Inflammatory macrophage treated with lipopolysaccharide for 4 hours (primary cell): ENCODE data around the gene HMMR.
"Not testable (repeated sequence)": the region's sequence is repeated elsewhere in the genome, so short reads cannot be mapped to it uniquely, and the experiment has no call there.

Experiments
- DNase-seq: peaks from one replicate; pipeline ENCODE4 v3.0.0-alpha.2; 2020

HMMR gene, protein sequence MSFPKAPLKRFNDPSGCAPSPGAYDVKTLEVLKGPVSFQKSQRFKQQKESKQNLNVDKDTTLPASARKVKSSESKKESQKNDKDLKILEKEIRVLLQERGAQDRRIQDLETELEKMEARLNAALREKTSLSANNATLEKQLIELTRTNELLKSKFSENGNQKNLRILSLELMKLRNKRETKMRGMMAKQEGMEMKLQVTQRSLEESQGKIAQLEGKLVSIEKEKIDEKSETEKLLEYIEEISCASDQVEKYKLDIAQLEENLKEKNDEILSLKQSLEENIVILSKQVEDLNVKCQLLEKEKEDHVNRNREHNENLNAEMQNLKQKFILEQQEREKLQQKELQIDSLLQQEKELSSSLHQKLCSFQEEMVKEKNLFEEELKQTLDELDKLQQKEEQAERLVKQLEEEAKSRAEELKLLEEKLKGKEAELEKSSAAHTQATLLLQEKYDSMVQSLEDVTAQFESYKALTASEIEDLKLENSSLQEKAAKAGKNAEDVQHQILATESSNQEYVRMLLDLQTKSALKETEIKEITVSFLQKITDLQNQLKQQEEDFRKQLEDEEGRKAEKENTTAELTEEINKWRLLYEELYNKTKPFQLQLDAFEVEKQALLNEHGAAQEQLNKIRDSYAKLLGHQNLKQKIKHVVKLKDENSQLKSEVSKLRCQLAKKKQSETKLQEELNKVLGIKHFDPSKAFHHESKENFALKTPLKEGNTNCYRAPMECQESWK

DNA sequence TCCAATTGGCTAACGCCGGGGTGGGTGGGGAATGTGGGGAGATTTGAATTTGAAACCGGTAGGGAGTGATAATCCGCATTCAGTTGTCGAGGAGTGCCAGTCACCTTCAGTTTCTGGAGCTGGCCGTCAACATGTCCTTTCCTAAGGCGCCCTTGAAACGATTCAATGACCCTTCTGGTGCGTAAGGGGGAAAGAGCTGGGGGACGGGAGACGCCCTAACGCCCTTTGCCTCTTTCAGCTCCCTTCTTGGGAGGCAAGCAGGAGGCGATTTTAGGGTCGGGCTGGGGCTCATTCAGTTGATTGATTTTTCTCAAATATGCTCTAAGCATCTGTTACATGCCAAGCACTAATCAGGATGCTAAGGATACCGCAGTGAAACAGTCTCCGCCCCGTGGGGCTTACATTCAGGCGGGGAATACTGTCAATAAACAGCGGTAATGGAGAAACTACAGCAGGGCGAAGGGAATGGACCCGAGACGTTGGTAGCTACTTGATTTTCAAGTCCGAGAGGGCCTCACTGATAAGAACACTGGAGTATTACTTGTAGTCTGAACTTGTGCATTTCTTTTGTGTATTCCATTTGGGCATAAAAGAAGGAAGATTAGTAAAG is at the start of gene HMMR:
HMMR (plus strand) TSS at position 71 of the 610 bp plus-strand sequence; CDS start at position 132, 61 bp downstream.
- no peak for DNase-seq

DNA sequence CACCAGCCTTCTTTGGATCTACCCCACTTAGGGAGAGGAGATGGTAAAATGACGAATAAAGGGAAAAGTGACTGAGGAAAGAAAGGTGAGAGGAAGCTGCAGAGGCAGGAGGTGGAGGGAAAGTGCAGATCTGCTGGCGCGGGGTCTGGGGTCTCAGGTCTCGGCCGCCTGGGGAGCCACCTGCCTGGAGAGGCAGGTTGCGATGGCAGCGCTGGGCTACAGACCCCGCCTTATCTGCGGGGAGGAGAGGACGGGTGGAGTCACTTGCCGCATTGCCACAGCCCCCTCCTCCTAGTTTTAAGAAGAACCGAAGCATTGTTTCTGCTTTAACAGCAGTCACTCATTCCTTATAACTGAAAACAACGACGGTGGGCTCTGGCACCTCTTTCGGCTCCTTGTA is 44.8 kb upstream of the HMMR start:
- not testable (repeated sequence) for DNase-seq

DNA sequence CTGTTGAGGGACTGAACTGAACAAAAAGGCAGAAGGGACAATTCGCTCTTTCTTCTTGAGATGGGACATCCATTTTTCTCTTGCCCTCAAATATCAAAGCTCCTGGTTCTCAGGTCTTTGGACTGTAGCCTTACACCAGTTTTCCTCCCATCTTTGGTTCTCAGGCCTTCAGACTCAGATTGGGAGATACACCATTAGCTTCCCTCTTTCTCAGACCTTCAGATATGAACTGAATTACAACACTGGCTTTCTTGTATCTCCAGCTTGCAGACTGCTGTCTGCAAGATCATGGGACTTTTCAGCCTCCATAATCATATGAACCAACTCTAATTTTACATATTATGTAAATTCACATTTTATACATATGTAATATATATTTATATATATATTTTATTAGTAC is 35.6 kb upstream of the HMMR start:
- DNase-seq: no peak

DNA sequence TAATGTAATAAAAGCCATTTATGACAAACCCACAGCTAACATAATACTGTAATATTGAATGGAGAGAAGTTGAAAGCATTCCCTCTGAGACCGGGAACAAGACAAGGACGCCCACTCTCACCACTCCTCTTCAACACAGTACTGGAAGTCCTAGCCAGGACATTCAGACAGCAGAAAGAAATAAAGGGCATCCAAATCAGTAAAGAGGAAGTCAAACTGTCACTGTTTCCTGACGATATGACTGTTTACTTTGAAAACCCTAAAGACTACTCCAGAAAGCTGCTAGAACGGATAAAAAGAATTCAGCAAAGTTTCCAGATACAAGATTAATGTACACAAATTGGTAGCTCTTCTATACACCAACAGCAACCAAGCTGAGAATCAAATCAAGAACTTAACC is 34.3 kb upstream of the HMMR start:
- peak; percentile 23 for DNase-seq

DNA sequence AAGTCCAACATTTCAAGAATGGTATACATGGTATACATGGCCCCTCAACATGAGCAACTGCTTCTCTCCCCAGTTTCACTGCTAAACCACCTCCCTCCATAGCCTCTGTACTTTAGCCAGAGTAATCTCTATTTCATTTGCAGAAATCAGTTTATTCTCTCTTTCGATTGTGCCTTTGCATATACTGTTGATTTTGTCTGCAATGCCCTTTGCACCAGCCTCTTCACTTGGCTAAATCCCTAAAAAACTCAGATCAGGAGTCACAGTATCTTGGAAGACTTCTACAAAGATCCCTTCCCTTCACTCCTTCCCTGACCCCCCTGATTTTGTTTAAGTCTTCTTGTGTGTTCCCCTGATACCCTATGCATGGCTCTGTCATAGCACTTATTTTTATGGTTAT is 27.9 kb upstream of the HMMR start:
- DNase-seq: no peak

DNA sequence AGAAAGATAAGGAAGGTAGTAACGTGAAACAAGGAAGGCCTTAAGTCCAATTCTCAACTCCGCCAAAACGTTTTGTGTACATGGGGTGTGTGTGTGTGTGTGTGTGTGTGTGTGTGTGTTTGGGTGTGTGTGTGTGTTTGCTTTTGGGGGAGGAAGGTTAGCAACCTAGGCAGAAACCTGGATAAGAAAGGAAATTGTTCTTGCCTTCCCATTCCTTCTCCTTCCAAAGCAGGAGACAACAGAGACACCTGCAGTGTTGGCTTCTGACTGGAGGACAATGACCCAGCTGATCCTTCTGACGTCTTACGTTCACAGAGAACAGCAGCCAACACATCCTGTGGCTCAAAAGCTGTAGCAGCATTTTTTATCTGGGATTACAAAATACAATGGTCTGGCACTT is 27.2 kb upstream of the HMMR start:
- no peak for DNase-seq

DNA sequence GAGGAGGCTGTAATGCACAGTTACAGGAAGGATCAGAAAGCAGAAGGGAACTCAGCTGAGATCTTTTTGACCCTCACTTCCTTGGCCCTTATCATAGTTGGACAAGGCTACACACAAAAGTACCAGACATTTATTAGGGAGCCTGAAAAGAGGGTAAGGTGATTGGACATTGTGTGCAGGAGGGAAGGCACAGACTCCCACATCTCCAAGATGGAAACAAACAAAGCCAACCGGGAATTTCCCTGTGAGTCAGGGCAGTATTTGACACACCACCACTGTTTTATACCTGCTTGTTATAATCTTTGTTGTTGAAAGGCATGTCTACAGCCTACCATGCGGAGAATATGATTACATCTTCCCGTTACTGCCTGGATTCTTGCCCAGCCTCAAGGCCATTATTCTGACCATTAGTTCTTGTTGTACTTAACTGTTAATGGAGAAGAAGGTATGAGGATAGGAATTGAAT is 26.0 kb upstream of the HMMR start:
- peak; percentile 18 for DNase-seq

DNA sequence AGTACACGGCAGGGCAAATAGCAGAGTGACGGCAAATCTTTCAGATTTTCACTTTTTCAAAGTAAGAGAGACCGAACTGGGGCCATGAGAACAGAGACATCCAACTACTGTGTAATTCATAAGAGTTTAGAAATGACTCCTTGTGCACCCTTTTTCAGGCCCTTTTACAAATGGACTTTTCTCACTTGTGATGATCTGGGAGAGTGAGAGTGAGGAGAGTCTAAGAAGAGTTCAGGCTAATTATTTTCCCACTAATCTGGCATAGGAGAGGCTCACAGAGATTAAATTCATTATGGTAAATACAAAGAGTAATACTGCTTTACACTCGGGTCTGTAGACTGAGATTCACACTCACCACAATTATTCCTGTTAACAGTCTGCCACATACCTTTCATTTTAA is 23.9 kb upstream of the HMMR start:
- DNase-seq: no peak

DNA sequence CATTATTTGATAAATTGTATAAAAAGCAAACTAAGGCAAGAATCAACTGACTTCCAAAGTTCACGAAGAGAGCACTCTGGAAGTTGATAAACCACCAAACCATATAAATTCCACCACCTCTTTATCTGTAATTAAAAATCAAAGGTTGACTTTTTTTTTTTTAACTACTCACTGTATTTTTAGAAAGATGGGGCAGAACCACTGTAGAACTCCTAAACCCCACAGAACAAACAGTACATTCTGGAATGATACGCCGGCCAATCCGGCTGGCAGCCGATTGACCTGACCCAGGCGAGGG is 23.5 kb upstream of the HMMR start:
- no peak for DNase-seq

DNA sequence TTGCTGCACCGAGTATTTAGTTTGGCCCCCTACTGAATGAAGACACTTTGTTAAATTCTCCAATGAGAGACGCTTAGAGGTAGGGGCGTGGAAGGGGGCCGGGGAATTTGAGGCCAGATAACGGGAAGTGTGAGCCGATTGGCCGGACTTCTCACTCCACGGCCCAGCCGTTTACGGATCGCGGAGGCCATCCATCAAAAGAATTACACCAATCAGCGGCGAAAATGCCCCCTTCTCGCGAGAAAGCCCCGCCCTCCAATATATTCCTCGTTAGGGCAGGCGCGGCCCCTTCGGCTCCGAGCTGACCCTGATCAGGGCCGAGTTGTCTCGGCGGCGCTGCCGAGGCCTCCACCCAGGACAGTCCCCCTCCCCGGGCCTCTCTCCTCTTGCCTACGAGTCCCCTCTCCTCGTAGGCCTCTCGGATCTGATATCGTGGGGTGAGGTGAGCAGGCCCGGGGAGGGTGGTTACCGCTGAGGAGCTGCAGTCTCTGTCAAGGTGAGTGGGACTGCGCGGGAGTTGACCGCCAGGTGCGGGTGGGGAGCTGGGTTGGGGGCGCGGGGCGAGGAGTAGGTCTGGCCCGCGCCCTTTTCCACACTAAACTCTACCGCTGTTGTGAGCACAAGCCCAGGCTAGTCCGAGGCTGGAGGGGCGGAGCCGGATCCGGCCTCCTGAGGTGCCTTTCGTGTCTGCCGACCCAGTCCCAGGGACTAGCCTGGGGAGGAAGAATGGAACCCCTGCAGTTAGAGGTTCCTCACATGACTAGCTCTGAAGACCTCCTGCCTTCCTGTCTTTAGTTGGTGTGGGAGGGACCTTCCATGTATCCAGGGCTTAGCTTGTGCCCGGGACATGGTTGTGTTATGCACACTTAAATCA is 22.9 kb upstream of the HMMR start, which contains the start of gene CCNG1:
CCNG1 (plus strand) TSS at position 287 of the 874 bp plus-strand sequence. CDS start 1,662 bp downstream, outside the sequence.
- DNase-seq: peak; percentile 97

DNA sequence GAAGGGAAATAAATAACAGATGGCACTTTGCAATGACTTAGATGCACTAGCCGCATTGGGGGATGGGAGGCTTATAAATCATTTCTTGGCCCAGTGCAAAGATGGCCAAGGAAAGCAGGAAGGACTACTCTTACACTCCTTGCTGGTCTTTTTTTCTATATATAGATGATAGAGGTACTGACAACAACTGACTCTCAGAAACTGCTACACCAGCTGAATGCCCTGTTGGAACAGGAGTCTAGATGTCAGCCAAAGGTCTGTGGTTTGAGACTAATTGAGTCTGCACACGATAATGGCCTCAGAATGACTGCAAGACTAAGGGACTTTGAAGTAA is 21.4 kb upstream of the HMMR start:
- no peak for DNase-seq

DNA sequence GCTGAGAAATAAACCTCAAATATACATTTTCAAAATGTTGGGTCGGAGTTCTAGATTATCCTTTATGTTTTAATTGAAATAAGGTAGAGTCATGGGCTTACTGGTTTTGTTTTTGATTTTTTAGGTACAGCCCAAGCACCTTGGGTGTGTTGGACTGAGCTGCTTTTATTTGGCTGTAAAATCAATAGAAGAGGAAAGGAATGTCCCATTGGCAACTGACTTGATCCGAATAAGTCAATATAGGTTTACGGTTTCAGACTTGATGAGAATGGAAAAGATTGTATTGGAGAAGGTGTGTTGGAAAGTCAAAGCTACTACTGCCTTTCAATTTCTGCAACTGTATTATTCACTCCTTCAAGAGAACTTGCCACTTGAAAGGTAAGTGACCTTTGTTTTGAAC is 19.5 kb upstream of the HMMR start:
- no peak for DNase-seq

DNA sequence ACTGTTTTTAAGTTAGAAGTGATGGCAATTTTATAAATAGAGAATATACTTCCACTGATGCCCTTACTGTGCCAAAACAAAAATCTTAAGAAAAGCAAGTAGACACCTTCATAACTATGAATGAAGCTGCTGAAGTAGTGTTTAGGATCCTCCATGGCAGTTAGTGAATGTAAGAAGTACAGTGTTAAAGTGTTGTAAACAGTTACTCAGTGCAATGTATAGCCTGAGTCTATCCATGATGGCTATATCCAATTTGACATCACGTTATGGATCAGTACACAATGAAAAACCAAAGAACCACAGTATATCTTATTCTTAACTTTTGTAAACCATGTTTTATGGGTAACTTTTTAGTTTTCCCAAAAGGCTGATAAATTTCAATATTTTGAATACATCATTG is 15.9 kb upstream of the HMMR start:
- no peak for DNase-seq

DNA sequence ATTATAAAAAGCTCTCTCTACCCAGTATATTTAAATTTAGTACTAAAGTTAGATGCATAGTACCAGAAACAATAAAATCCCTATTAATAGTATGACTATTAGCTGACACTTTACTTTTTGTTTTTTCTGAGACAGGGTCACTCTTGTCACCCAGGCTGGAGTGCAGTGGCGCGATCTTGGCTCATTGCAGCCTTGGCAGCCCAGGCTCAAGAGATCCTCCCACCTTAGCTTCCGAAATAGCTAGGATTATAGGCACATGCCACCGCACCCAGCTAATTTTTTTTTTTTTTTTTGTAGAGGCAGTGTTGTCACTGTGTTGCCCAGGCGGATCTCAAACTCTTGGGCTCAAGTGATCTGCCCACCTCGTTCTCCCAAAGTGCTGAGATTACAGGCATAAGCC is 15.1 kb upstream of the HMMR start:
- DNase-seq: no peak

DNA sequence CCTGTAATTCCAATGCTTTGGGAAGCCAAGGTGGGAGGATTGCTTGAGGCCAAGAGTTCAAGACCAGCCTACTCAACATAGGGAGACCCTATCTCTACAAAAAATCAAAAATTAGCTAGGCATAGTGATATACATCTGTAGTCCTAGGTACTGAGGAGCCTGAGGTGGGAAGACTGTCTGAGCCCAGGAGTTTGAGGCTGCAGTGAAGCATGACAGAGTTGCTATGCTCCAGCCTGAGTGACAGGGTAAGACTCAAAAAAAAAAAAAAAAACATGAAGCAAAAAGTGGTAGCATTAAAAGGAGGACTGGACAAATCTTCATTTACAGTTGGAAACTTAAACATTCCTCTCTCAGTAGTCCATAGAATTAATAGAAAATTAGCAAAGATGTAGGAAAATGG is 13.2 kb upstream of the HMMR start:
- no peak for DNase-seq

DNA sequence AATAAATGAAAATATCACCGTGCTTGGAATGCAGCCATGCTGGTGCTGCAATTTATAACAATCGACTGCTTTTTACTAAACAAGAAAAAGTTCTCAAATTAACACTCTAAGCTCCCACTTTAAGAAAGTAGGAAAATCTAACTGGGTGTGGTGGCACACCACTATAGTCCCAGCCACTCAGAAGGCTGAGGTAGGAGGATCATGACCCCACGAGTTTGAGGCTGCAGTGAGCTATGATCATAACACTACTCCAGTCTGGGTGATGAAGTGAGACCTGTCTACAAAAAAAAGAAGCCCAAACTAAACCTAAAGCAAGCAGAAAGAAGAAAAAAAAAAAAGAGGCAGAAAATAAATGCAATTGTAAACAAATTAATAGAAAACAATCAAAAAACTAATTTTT is 12.6 kb upstream of the HMMR start:
- no peak for DNase-seq

DNA sequence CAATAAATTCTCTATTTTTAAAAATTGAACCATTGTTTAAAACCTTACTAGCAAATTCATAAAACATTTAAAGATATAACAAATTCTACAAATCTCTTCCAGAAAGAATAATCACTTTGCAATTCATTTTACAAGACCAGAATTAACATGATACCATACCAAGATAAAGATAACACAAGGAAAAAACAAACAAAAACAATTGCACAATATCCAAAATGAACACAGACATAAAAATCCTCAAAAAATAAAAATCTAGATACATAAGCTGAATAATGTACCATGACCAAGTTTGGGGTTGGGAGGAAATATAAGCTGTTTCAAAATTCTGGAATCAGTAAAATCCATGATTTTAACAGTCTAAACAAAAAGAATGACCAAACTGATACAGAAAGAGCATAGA is 11.9 kb upstream of the HMMR start:
- no peak for DNase-seq

DNA sequence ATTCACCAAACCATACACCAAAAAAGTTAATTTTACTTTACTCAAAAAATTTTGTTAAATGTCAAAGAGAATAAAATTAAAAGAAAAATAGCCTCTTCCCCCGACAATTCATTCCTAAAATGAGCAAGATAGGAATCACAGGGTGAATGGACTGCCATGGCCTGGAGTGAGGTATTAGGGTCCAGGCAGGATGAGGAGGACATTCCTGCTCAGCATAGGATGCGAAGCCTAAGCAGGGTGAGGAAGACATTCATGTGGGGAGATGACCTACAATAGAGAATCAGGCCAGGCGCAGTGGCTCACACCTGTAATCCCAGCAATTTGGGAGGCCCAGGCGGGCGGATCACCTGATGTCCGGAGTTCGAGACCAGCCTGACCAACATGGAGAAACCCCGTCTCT is 8.9 kb upstream of the HMMR start:
- DNase-seq: no peak

DNA sequence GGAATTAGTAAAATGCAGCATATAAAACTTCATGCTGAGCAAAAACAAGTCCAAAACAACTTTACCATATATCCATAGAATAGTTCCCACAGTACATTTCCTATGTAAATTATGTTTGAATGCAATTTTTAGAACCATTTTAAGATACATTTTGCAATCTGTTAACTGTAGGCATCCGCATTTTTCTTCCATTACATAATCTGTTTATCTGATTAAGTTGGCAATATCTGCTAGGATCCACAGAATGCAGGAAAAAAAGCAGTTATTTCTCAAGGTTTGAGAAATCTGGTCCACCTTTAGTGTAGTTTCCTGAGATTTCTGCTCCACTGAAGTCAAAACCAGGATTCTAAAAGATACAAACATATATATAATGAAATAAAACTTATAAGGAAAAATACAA is 6.7 kb upstream of the HMMR start:
- DNase-seq: no peak

DNA sequence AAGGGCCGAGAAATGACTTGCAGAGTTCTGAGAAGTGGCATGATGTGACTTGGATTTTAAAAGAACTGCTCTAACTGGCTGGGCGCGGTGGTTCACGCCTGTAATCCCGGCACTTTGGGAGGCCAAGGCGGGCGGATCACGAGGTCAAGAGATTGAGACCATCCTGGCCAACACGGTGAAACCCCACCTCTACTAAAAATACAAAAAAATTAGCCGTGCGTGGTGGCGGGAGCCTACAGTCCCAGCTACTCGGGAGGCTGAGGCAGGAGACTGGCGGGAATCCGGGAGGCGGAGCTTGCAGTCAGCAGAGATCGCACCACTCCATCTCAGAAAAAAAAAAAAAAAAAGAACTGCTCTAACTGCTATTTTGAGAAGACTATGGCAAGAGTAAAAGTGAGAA is 5.0 kb upstream of the HMMR start:
- DNase-seq: not testable (repeated sequence)

DNA sequence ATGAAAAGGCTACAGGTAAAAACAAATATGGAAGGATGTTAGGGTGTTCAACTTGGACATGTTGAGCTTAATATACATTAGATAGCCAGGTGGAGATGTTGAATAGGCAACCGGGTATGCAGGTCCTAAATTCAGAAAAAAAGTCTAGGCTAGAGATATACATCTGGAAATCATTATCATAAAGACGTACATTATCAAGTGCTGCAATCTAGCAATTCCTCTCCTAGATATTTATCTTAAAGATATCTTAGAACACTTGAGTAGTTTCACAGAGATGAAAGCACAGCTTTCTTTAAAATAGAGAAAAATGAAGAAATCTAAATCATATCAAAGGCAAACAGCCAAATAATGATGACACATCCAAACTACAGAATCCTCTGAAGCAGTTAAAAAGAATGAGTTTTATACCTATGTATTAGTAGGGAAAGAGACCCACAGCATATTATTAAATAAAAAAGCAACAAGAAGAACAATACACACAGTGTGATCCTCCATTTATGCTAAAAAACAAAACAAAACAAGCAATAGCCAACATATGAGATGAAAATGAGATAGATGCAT is 4.3 kb upstream of the HMMR start:
- no peak for DNase-seq

DNA sequence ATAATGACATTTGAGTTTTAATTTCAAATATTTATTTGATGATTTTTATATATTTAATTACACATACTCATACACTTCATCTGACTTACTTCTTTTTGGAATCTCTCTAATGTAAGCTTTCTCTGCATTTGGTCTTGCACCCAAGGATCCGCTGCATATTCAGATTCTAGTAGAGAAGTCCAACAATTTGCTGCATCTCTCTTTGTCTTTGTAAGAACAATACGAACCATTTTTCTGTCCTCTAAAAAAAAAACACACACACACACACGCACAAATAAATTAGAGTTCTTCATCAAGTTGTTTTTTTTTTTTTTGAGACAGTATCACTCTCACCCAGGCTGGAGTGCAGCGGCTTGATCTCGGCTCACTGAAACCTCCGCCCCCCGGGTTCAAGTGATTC is 3.6 kb upstream of the HMMR start:
- DNase-seq: no peak
